ENCODE data around the gene TKT. TPM values are rescaled to one million over a fixed set of nuclear protein-coding genes. Genes with fewer than 3 reads are reported as not detected.

Gene TKT
- total RNA-seq, 4 donors from 2014 or later: 130 to 171 (median 145) TPM

GRCh38 chr3:53225181-53225580 lies 30.6 kb downstream of the TKT start:
- Histone ChIP-seq H3K9me3 (no peaks in the 10 kb centered on the region), H3K27me3 (no peaks in the 10 kb centered on the region), H3K4me3 (no peak overlapping the region), H3K36me3 (peaks cover 0 to 70% (median 0%) of the 10 kb centered on the region in 3 donors), H3K27ac (no peak overlapping the region), H3K4me1 (no peaks in the 10 kb centered on the region)
- TF ChIP-seq CTCF (IDR thresholded peaks at IDR 0.05): no peak
- TF ChIP-seq POLR2A (IDR thresholded peaks at IDR 0.05): no peak
- DNase-seq: no peak

GRCh38 chr3:53224536-53224935 lies 31.3 kb downstream of the TKT start:
- Histone ChIP-seq H3K27me3 (no peaks in the 10 kb centered on the region), H3K9me3 (no peaks in the 10 kb centered on the region), H3K4me1 (no peaks in the 10 kb centered on the region), H3K4me3 (no peak overlapping the region), H3K27ac (no peak overlapping the region), H3K36me3 (peaks cover 0 to 63% (median 0%) of the 10 kb centered on the region in 3 donors)
- TF ChIP-seq POLR2A (IDR thresholded peaks at IDR 0.05): no peak
- no peak for TF ChIP-seq CTCF (IDR thresholded peaks at IDR 0.05)
- no peak for DNase-seq

GRCh38 chr3:53224026-53224425 lies 31.8 kb downstream of the TKT start:
- H3K4me1 ChIP-seq: no peaks in the 10 kb centered on the region
- H3K36me3 ChIP-seq: peaks cover 0 to 58% (median 0%) of the 10 kb centered on the region in 3 donors
- H3K9me3 ChIP-seq: no peaks in the 10 kb centered on the region
- DNase-seq: no peak
- TF ChIP-seq CTCF (IDR thresholded peaks at IDR 0.05) (no peak), POLR2A (IDR thresholded peaks at IDR 0.05) (no peak)
- H3K27ac ChIP-seq: no peak overlapping the region
- no peaks in the 10 kb centered on the region for H3K27me3 ChIP-seq
- no peak overlapping the region for H3K4me3 ChIP-seq

- Histone ChIP-seq H3K27me3 (no peaks in the 10 kb centered on the region), H3K27ac (no peak overlapping the region), H3K4me1 (no peaks in the 10 kb centered on the region), H3K4me3 (no peak overlapping the region), H3K36me3 (peaks cover 0 to 54% (median 0%) of the 10 kb centered on the region in 3 donors), H3K9me3 (no peaks in the 10 kb centered on the region)
- TF ChIP-seq CTCF (IDR thresholded peaks at IDR 0.05): no peak
- no peak for TF ChIP-seq POLR2A (IDR thresholded peaks at IDR 0.05)
- no peak for DNase-seq
Observed at GRCh38 chr3:53223541-53223966, 32.3 kb downstream of the TKT start.

GRCh38 chr3:53223025-53223424 lies 32.8 kb downstream of the TKT start:
- no peak for DNase-seq
- H3K4me3 ChIP-seq: no peak overlapping the region
- no peaks in the 10 kb centered on the region for H3K27me3 ChIP-seq
- TF ChIP-seq POLR2A (IDR thresholded peaks at IDR 0.05) (no peak), CTCF (IDR thresholded peaks at IDR 0.05) (no peak)
- peaks cover 0 to 48% (median 0%) of the 10 kb centered on the region in 3 donors for H3K36me3 ChIP-seq
- H3K4me1 ChIP-seq: no peaks in the 10 kb centered on the region
- H3K27ac ChIP-seq: no peak overlapping the region
- H3K9me3 ChIP-seq: no peaks in the 10 kb centered on the region

Measured in Peyer's patch (tissue), 4 donors.